Measurements from ENCODE around the gene ZNF593OS. TPM values are rescaled to one million over a fixed set of nuclear protein-coding genes. Genes with fewer than 3 reads are reported as not detected.

Gene ZNF593OS
- polyA plus RNA-seq, 3 donors: 0.50 to 0.59 TPM; not detected in 1

DNA sequence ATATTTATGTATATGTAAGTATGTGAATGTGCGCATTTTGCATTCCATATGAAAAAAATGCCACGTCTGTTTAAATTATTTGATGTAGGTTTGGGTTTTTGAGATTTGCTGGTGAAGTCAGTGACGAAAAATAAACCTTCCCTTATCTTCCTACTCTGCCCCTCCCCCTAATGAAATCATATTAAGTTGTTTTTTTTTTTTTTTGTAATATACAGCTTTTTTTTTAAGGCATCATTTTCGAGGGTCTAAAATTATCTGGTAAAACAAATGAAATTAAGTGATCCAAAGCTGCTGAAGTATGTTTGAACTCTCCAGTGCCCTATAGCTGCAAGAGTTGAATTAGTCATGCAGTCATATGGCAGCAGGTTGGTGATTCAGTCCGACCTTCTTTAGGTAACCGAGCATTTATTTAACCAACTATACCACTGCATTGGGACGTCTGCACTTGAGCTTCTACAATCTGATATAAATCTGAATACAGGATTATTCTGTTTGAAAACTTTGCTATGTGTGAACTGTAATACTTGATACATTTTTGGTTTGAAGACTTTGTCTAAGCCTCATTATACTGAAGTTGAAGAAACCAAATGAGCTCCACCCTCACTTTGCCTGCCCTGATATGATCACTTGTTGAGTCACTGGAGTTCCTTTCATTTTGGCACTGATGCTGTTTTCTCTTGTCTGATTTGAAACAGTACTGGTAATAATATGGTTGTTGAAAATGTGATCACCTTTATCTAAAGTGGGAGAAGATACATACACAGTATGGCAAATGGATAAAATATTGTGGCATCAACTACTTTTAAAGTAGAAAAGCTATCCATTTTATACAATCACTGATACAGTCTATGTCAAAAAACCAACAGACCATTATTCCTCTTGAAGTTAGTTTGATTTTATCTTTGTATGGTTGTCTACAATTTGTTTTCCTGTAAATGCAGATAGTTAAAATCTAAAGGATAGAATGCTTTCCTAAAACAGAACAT, 48.4 kb downstream of the ZNF593OS start:
- Mint-ChIP-seq H3K27ac (peak overlapping the region; percentile 45 to 85 (median 68)), H3K9me3 (peaks cover 0 to 2% (median 0%) of the 10 kb centered on the region in 7 donors), H3K27me3 (ENCODE audit: low read depth in 3 of 3) (no peaks in the 10 kb centered on the region), H3K36me3 (peaks cover 9 to 22% of the 10 kb centered on the region in 2 donors), H3K4me1 (peaks cover 80% of the 10 kb centered on the region), H3K4me3 (no peak overlapping the region)
- H3K27ac ChIP-seq (ENCODE audit: low read depth in 1 of 2, low read length in 2 of 2): peak overlapping the region in 1 of 2 donors; percentile 77
- no CpG with 5 or more reads among the region's 7 CpGs for WGBS (ENCODE audit: insufficient coverage)
- peak overlapping the region; percentile 9 for H3K4me2 ChIP-seq (replicated peaks; ENCODE audit: extremely low read depth, low read length, poor library complexity, severe bottlenecking)
- H3K9me3 ChIP-seq (replicated peaks in 1 of 2; ENCODE audit: control insufficient read depth in 1 of 2, insufficient read depth in 1 of 2, low read length in 2 of 2): no peaks in the 10 kb centered on the region
- H4K20me1 ChIP-seq (ENCODE audit: insufficient read depth, low read length): no peaks in the 10 kb centered on the region
- H3K27me3 ChIP-seq (ENCODE audit: control insufficient read depth in 2 of 2, insufficient read depth in 2 of 2, low read length in 2 of 2): no peaks in the 10 kb centered on the region
- no peak overlapping the region for H3K9ac ChIP-seq (ENCODE audit: insufficient read depth, low read length, poor library complexity, severe bottlenecking)
- DNase-seq: peak in 2 of 3 donors; percentile 33 to 50
- intact Hi-C loops (cut with micrococcal nuclease): loop anchor here in 1 of 2 donors (5.0 kb wide), 1 partner anchor 39 kb away; no protein-coding TSS in a partner anchor
- no peak overlapping the region for H3K4me3 ChIP-seq (replicated peaks in 1 of 3; ENCODE audit: low read depth in 2 of 3, low read length in 3 of 3)
- H3K36me3 ChIP-seq (replicated peaks in 1 of 2; ENCODE audit: control insufficient read depth in 1 of 2, insufficient read depth in 2 of 2, low read length in 2 of 2): peaks cover 9 to 11% of the 10 kb centered on the region in 2 donors
- H3K4me1 ChIP-seq (ENCODE audit: control insufficient read depth in 1 of 2, insufficient read depth in 2 of 2, low read length in 2 of 2): peaks cover 62 to 85% of the 10 kb centered on the region in 2 donors
- H3K79me2 ChIP-seq (ENCODE audit: insufficient read depth, low read length): peaks cover 45% of the 10 kb centered on the region
- TF ChIP-seq, protein P1, sequence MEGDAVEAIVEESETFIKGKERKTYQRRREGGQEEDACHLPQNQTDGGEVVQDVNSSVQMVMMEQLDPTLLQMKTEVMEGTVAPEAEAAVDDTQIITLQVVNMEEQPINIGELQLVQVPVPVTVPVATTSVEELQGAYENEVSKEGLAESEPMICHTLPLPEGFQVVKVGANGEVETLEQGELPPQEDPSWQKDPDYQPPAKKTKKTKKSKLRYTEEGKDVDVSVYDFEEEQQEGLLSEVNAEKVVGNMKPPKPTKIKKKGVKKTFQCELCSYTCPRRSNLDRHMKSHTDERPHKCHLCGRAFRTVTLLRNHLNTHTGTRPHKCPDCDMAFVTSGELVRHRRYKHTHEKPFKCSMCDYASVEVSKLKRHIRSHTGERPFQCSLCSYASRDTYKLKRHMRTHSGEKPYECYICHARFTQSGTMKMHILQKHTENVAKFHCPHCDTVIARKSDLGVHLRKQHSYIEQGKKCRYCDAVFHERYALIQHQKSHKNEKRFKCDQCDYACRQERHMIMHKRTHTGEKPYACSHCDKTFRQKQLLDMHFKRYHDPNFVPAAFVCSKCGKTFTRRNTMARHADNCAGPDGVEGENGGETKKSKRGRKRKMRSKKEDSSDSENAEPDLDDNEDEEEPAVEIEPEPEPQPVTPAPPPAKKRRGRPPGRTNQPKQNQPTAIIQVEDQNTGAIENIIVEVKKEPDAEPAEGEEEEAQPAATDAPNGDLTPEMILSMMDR (IDR thresholded peaks at IDR 0.05): no peak
- H2AFZ ChIP-seq (ENCODE audit: insufficient read depth, low read depth, low read length, poor library complexity, severe bottlenecking): no peak overlapping the region
